ENCODE measurements around the gene MPHOSPH9.

DNA sequence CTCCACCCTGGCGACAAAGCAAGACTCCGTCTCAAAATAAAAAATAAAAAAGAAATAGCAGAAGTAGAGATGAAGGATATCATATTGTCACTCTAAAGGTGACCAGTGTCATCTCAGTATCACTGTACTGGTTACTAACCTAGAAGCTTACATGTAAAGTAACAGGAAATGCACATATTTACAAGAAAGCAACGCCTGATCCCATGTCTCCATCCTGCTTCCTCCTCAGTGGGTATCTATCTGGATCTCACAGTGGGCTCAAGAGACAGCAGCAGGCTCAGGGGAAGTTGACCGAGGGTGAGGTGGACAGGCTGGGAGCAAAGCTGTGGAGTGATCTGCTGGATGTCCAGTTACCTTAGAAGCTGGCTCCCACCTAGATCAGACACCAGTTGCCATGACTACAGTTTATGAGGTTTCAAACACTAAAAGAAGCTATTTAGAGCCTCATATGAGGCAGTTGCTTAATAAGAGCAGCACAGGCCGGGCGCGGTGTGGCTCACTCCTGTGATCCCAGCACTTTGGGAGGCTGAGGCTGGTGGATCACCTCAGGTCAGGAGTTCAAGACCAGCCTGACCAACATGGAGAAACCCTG lies 10.8 kb upstream of the MPHOSPH9 start:
- TF ChIP-seq, protein P1, sequence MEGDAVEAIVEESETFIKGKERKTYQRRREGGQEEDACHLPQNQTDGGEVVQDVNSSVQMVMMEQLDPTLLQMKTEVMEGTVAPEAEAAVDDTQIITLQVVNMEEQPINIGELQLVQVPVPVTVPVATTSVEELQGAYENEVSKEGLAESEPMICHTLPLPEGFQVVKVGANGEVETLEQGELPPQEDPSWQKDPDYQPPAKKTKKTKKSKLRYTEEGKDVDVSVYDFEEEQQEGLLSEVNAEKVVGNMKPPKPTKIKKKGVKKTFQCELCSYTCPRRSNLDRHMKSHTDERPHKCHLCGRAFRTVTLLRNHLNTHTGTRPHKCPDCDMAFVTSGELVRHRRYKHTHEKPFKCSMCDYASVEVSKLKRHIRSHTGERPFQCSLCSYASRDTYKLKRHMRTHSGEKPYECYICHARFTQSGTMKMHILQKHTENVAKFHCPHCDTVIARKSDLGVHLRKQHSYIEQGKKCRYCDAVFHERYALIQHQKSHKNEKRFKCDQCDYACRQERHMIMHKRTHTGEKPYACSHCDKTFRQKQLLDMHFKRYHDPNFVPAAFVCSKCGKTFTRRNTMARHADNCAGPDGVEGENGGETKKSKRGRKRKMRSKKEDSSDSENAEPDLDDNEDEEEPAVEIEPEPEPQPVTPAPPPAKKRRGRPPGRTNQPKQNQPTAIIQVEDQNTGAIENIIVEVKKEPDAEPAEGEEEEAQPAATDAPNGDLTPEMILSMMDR (IDR thresholded peaks at IDR 0.05) = no peak
- TF ChIP-seq EZH2 (IDR thresholded peaks at IDR 0.05; ENCODE audit: borderline replicate concordance, insufficient read depth, low read depth, low read length, poor library complexity, severe bottlenecking) = no peak
